ENCODE measurements around the gene RAD9A.

The RAD9A gene

DNA sequence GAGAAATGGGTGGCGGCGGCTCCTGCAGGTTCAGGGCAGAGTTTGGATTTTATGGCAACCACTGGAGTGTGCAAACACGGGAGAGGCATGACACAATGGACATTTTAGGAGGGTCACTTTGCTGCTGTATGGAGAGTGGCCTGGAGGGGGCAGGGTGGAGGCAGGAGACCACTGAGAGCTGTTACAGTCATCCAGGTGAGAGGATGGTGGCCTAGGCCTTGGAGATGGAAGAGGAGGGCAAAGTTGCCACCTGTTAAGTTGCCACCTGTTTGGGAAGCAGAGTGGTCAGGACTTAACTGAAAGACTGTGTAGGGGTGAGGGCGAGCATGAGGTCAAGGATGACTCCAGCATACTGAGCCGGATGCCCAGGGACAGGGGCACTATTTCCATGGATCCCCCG is 2.3 kb upstream of the RAD9A start:
- H3K27ac ChIP-seq = peak overlapping the region; percentile 96; the same call in 1 of the 2 replicates
- TF ChIP-seq CTCF (conservative IDR thresholded peaks at IDR 0.05) = peak; percentile 81

- no peak for TF ChIP-seq CTCF (conservative IDR thresholded peaks at IDR 0.05)
- peak overlapping the region; percentile 96 for H3K27ac ChIP-seq
Measured at GRCh38 chr11:67390947-67391303, 861 bp upstream of the RAD9A start.

GRCh38 chr11:67392183-67392715 is 463 bp downstream of the RAD9A start:
- no peak for TF ChIP-seq CTCF (conservative IDR thresholded peaks at IDR 0.05)
- H3K27ac ChIP-seq = peak overlapping the region; percentile 96

GRCh38 chr11:67393437-67393836 is 1.7 kb downstream of the RAD9A start:
- TF ChIP-seq CTCF (conservative IDR thresholded peaks at IDR 0.05) = no peak
- no peak overlapping the region for H3K27ac ChIP-seq

DNA sequence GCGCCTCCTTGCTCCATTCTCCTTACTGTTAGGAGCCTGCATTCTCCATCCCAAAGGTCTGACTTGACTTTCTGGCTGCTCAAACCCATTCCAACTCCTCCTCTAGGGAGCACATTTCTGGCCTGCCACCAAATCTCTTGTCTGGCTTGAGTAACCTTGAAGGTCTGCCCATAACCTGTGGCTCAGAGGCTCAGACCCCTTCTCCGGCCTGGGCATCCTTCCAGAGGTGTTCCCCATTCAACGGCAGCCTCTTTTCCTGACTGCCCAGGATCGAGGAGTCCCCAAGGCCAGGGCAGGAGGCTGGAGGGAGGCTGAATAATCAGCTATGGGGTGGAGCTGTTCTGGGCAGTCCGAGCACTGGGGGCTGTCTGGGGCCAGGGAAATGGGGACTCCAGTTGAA is 2.2 kb downstream of the RAD9A start:
- no peak overlapping the region for H3K27ac ChIP-seq
- TF ChIP-seq CTCF (conservative IDR thresholded peaks at IDR 0.05) = no peak

DNA sequence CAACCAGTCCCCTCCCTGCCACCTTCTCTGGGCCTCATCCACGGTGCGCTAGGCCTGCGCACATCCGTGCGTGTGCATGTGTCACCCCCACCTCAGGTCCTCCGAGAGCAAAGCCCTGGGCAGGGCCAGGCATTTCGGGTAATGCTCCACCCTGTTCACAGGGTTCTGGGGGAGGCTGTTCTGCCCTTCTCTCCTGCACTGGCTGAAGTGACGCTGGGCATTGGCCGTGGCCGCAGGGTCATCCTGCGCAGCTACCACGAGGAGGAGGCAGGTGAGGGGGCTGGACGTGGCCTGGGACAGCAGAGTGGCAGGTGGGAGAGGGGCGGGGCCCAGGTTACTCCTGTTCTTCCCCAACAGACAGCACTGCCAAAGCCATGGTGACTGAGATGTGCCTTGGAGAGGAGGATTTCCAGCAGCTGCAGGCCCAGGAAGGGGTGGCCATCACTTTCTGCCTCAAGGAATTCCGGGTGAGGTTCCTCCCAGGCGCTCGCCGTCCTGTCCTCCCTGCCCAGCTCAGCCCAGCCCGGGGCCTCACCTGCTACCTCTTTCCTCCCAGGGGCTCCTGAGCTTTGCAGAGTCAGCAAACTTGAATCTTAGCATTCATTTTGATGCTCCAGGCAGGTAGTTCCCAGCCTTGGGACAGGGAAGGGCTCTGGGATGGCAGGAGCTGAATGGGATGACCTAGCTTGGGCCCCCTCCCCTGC is 3.9 kb downstream of the RAD9A start:
- no peak for TF ChIP-seq CTCF (conservative IDR thresholded peaks at IDR 0.05)
- H3K27ac ChIP-seq = 0 out of 2 replicates have a peak overlapping the region, but pooled peaks have one; percentile 17

GRCh38 chr11:67396259-67396581 is 4.4 kb downstream of the RAD9A start:
- no peak for TF ChIP-seq CTCF (conservative IDR thresholded peaks at IDR 0.05)
- peak overlapping the region; percentile 17; the same call in 1 of the 2 replicates for H3K27ac ChIP-seq

All from VCaP (cell line).